OCI-LY1 (cell line): ENCODE results near the gene NPSR1.

Experiments used
- EZH2 ChIP-seq: fragments of 200-600 bp; sonication (generic), shearing (Covaris generic); IDR thresholded peaks from 2 replicates; pipeline ENCODE4 v1.8.0; 2017; ENCODE audit warnings: borderline replicate concordance, mixed run types, mild to moderate bottlenecking, antibody characterized with exemption, low read length, moderate library complexity, mixed read lengths
- TF ChIP-seq, protein P1 (sequence below): fragments of 200-600 bp; sonication (generic), shearing (Covaris generic); IDR thresholded peaks from 2 replicates; pipeline ENCODE4 v1.5.1; 2017; ENCODE audit warnings: mild to moderate bottlenecking, antibody characterized with exemption, low read length, moderate library complexity, mixed read lengths

DNA sequence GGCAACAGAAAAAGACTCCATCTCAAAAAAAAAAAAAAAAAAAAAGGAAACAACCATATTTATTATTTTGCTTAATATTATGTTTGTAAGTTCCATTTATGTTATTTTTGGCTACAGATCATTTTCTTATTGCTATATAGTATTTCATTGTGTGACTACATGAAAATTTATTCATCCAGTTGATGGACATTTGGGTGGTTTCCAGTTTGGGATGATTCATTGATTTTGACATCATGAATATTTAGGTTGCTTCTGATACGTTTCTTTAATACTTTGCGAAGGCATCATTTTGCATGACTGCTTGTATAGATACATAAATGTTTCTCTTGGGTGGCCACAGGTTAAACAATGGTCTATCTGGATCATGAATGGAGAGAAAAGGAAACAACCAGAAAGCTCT lies 2.0 kb upstream of the NPSR1 start:
- TF ChIP-seq, protein P1, sequence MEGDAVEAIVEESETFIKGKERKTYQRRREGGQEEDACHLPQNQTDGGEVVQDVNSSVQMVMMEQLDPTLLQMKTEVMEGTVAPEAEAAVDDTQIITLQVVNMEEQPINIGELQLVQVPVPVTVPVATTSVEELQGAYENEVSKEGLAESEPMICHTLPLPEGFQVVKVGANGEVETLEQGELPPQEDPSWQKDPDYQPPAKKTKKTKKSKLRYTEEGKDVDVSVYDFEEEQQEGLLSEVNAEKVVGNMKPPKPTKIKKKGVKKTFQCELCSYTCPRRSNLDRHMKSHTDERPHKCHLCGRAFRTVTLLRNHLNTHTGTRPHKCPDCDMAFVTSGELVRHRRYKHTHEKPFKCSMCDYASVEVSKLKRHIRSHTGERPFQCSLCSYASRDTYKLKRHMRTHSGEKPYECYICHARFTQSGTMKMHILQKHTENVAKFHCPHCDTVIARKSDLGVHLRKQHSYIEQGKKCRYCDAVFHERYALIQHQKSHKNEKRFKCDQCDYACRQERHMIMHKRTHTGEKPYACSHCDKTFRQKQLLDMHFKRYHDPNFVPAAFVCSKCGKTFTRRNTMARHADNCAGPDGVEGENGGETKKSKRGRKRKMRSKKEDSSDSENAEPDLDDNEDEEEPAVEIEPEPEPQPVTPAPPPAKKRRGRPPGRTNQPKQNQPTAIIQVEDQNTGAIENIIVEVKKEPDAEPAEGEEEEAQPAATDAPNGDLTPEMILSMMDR: no peak
- TF ChIP-seq EZH2: no peak
